Kidney epithelial cell (primary cell): ENCODE measurements around the gene MOK. TPM values are rescaled to one million over a fixed set of nuclear protein-coding genes. Genes with fewer than 3 reads are reported as not detected.

Source experiments
- DNase-seq: peaks from one replicate; pipeline ENCODE4 v3.0.0-alpha.2; 2010; ENCODE audit warnings: low read depth
- H3K27me3 ChIP-seq: 2 replicates; pipeline ENCODE4 v1.6.0; 2011; ENCODE audit warnings: low read length; ENCODE audit not compliant: control insufficient read depth, insufficient read depth
- H3K36me3 ChIP-seq: 2 replicates; pipeline ENCODE4 v1.5.1; 2011; ENCODE audit warnings: low read length; ENCODE audit not compliant: control insufficient read depth, insufficient read depth
- H3K4me3 ChIP-seq: 2 replicates; pipeline ENCODE4 v1.5.1; 2011; ENCODE audit warnings: low read depth, mild to moderate bottlenecking, control low read depth, low read length
- total RNA-seq: library from RNA; depleted of rRNA; stranded (reverse); fragments of >200 nt; gene quantifications from 2 replicates; pipeline ENCODE4 v1.2.3, GENCODE V29; 2015
- TF ChIP-seq, protein P1 (sequence below): IDR thresholded peaks from 2 replicates; pipeline ENCODE4 v1.5.1; 2011; ENCODE audit warnings: mild to moderate bottlenecking, moderate library complexity, low read length, control low read depth, inconsistent platforms; ENCODE audit not compliant: insufficient read depth, poor library complexity, severe bottlenecking

MOK gene
- total RNA-seq, 1 donor from 2014 or later = 5.1 TPM

DNA sequence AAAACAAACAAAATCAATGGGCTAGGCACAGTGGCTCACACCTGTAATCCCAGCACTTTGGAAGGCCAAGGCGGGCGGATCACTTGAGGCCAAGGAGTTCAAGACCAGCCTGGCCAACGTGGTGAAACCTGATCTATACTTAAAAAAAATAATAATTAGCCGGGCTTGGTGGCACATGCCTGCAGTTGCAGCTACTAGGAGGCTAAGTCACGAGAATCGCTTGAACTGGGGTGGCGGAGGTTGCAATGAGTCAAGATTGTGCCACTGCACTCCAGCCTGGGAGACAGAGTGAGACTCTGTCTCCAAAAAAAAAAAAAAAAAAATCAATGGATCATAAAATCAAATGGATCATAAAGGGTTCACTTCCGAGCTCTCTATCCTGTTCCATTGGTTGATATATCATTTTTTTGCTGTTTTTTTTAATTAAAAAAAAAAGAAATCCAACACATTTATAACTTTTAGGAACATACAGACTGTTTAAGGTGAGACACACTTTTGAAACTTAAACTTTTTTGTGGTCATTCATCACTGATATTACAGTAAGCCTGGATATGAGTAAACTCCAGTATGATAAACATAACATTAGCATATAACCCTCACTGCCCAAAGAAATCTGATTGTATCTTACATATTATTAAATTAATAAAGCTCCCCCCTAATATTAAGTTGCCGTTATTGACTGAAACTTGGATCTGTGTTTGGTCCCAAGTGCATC lies 22.1 kb downstream of the MOK start:
- DNase-seq = no peak

DNA sequence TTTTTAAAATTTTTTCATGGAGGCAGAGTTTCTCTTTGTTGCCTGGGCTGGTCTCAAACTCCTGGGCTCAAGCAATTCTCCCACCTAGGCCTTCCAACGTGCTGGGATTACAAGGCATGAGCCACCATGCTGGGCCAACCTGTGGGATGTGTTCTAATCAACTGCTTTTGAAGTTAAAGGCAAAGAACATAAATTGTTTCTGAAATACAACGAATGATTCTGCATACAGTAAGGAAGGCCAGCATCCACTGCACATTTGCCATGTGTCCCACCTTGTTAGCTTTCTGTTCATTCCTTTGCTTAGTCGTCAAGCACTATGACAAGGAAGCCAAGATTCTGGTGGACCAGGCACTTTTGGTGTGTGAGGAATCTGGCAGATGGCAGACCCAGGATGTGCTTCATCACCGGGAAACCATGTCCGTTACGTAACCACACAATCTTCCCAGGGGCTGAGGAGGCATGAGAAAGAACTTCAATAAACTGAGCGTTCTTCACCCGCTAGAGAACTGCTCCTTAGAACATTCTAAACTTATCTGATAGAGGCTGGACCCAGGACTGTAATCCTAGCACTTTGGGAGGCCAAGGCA lies 24.5 kb downstream of the MOK start:
- Histone ChIP-seq H3K27me3 (no peaks in the 10 kb centered on the region), H3K4me3 (no peak overlapping the region), H3K36me3 (peaks cover 2% of the 10 kb centered on the region)
- TF ChIP-seq, protein P1, sequence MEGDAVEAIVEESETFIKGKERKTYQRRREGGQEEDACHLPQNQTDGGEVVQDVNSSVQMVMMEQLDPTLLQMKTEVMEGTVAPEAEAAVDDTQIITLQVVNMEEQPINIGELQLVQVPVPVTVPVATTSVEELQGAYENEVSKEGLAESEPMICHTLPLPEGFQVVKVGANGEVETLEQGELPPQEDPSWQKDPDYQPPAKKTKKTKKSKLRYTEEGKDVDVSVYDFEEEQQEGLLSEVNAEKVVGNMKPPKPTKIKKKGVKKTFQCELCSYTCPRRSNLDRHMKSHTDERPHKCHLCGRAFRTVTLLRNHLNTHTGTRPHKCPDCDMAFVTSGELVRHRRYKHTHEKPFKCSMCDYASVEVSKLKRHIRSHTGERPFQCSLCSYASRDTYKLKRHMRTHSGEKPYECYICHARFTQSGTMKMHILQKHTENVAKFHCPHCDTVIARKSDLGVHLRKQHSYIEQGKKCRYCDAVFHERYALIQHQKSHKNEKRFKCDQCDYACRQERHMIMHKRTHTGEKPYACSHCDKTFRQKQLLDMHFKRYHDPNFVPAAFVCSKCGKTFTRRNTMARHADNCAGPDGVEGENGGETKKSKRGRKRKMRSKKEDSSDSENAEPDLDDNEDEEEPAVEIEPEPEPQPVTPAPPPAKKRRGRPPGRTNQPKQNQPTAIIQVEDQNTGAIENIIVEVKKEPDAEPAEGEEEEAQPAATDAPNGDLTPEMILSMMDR = no peak
- peak; percentile 72 for DNase-seq

More for the DNA sequence above, 22.1 kb downstream of the MOK start:
- H3K36me3 ChIP-seq = peaks cover 2% of the 10 kb centered on the region
- H3K4me3 ChIP-seq = no peak overlapping the region
- H3K27me3 ChIP-seq = no peaks in the 10 kb centered on the region
- TF ChIP-seq, protein P1 = no peak

DNA sequence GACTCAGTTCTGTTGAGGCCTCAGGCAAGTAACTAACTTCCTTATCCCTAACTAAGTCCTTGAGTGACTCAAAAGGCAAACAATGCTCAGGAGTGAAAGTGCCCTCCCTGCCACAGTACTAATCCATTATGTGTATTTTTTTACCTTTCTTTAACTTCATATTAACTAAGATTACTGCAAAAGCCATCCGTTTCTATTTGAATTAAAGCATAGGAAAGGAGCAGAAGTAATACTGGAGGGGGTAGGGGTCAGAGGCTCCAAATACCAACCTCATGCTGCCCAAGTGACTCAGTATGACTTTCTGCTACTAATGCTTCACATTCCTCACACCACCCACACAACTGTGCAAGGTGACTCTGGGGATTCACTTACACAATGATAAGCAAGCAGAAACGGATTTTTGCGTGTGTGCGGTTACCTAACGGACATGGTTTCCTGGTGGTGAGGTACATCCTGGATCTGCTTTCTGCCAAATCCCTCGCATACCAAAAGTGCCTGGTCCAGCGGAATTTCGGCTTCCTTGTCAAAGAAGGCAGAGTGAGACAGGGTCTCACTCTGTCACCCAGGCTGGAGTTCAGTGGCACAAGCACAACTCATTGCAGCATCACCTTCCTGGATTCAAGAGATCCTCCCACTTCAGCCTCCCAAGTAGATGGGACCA lies 25.1 kb downstream of the MOK start:
- TF ChIP-seq, protein P1 = no peak
- no peaks in the 10 kb centered on the region for H3K27me3 ChIP-seq
- H3K4me3 ChIP-seq = no peak overlapping the region
- peaks cover 2% of the 10 kb centered on the region for H3K36me3 ChIP-seq
- DNase-seq = peak; percentile 98

DNA sequence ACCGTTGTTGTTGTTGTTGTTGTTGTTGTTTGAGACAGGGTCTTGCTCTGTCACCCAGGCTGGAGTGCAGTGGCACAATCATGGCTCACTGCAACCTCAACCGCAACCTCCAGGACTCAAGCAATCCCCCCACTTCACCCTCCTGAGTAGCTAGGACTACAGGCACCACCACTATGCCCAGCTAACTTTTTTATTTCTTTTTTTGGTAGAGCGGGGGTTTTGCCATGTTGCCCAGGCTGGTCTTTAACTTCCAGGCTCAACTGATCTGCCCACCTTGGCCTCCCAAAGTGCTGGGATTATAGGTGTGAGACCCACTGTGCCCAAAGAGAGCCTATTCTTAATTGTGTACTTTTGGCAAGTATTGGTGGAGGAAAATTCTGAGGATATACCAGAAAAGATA lies 25.7 kb downstream of the MOK start:
- TF ChIP-seq, protein P1 = no peak
- Histone ChIP-seq H3K4me3 (no peak overlapping the region), H3K27me3 (no peaks in the 10 kb centered on the region), H3K36me3 (peaks cover 2% of the 10 kb centered on the region)
- no peak for DNase-seq

DNA sequence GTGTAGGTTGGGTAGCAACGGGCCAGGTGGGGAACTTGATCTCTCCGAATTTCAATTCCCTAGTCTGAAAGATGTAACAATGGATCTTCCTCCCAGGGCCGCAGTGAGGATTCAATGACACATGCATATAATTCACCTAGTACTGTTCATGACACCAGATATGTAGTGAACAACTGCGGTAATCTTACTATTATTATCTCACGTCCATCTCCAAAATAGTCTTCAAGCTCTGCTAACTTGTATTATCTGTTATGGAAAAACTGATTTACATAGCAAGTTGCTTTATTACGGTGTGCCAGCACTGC lies 26.4 kb downstream of the MOK start:
- no peaks in the 10 kb centered on the region for H3K27me3 ChIP-seq
- no peak for DNase-seq
- H3K4me3 ChIP-seq = no peak overlapping the region
- TF ChIP-seq, protein P1 = no peak
- H3K36me3 ChIP-seq = peaks cover 2% of the 10 kb centered on the region
